Smooth muscle cell (in vitro differentiated cells): Measurements from ENCODE around the gene NCR1. TPM values are rescaled to one million over a fixed set of nuclear protein-coding genes. Genes with fewer than 3 reads are reported as not detected.
A peak's percentile ranks its signal among the peaks of the same experiment; 100 is the strongest.
"Not testable (repeated sequence)": the region's sequence is repeated elsewhere in the genome, so short reads cannot be mapped to it uniquely, and the experiment has no call there.

Experiments
- DNase-seq: peaks from one replicate; lab custom pipeline; 2025; ENCODE audit not compliant: unreplicated experiment; lab: John Stamatoyannopoulos, UW
- H2AFZ ChIP-seq: fragments of 200-600 bp; sonication (generic); 2 replicates; pipeline ENCODE4 v1.6.0; 2016; ENCODE audit warnings: antibody characterized with exemption, low read depth, mild to moderate bottlenecking
- H3F3A ChIP-seq: fragments of 200-600 bp; sonication (generic); 2 replicates; pipeline ENCODE4 v1.6.0; 2017; ENCODE audit warnings: antibody characterized with exemption, low read depth
- H3K27ac ChIP-seq: fragments of 200-600 bp; sonication (generic); 2 replicates; pipeline ENCODE4 v1.5.1; 2016; ENCODE audit warnings: low read depth, mild to moderate bottlenecking
- H3K27me3 ChIP-seq: fragments of 200-600 bp; sonication (generic); 2 replicates; pipeline ENCODE4 v1.6.1; 2016; ENCODE audit warnings: low read depth, mild to moderate bottlenecking
- H3K36me3 ChIP-seq: fragments of 200-600 bp; sonication (generic); 2 replicates; pipeline ENCODE4 v1.5.1; 2016; ENCODE audit warnings: low read depth
- H3K4me1 ChIP-seq: fragments of 200-600 bp; sonication (generic); 2 replicates; pipeline ENCODE4 v1.5.1; 2016; ENCODE audit warnings: low read depth
- H3K4me2 ChIP-seq: fragments of 200-600 bp; sonication (generic); 2 replicates; pipeline ENCODE4 v1.6.0; 2016; ENCODE audit warnings: mild to moderate bottlenecking
- H3K4me3 ChIP-seq: fragments of 200-600 bp; sonication (generic); 2 replicates; pipeline ENCODE4 v1.5.1; 2016; ENCODE audit warnings: mild to moderate bottlenecking
- H3K79me2 ChIP-seq: fragments of 200-600 bp; sonication (generic); 2 replicates; pipeline ENCODE4 v1.6.0; 2016; ENCODE audit warnings: low read depth, mild to moderate bottlenecking
- H3K9ac ChIP-seq: fragments of 200-600 bp; sonication (generic); 2 replicates; pipeline ENCODE4 v1.6.0; 2016; ENCODE audit warnings: low read depth
- H3K9me3 ChIP-seq: fragments of 200-600 bp; sonication (generic); replicated peaks from 2 replicates; pipeline ENCODE4 v1.5.1; 2016; ENCODE audit warnings: low read depth
- H4K20me1 ChIP-seq: fragments of 200-600 bp; sonication (generic); 2 replicates; pipeline ENCODE4 v1.6.0; 2016; ENCODE audit warnings: low read depth
- CTCF ChIP-seq: fragments of 200-600 bp; sonication (generic); IDR thresholded peaks from 2 replicates; pipeline ENCODE4 v1.5.1; 2017; ENCODE audit warnings: borderline replicate concordance, mild to moderate bottlenecking, antibody characterized with exemption; ENCODE audit not compliant: insufficient read depth, poor library complexity, severe bottlenecking
- WGBS: methylation state at CpG from one replicate; pipeline ENCODE4 v1.1.7; 2016; ENCODE audit warnings: low lambda C conversion rate; 5-methylcytosine and 5-hydroxymethylcytosine counted together
- polyA plus RNA-seq: library from polyadenylated mRNA; unstranded; fragments of >200 nt; fragmentation: Nextera tagmentation; extraction: Ambion mirVana; gene quantifications from 2 replicates; pipeline ENCODE4 v1.2.1, GENCODE V29; 2016
- total RNA-seq: library from RNA; depleted of rRNA; stranded (reverse); fragments of >200 nt; gene quantifications from 2 replicates; pipeline ENCODE4 v1.2.3, GENCODE V29; 2014

Gene NCR1
- total and polyA plus RNA-seq, 2 experiments from 2014 or later, result 0.64 TPM; not detected in 1

DNA sequence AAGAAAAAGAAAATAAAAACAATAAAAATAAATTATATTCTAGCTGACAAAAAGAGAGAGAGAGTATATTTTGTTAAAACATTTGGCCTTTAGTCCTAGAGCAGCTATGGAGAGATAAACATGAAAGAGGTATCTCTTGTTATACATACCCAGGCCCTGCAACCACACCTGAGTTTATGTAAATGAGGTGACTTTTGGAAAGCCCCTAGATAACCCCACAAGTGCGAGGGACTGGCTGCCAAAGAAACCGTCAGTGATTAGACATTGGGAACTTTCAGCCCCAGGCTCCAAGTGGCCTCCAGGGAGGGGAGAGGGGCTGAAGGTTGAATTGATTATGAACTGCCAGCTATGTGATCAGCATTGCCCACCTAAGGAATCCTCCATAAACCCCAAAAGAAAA, 43.5 kb downstream of the NCR1 start:
- Histone ChIP-seq H3K4me2 (no peak overlapping the region), H3K9ac (no peak overlapping the region), H3K27me3 (no peaks in the 10 kb centered on the region), H3K27ac (no peak overlapping the region), H3K4me1 (no peaks in the 10 kb centered on the region), H3K9me3 (no peaks in the 10 kb centered on the region), H3K79me2 (no peaks in the 10 kb centered on the region), H2AFZ (no peak overlapping the region), H3K36me3 (no peaks in the 10 kb centered on the region), H3F3A (no peaks in the 10 kb centered on the region), H4K20me1 (no peaks in the 10 kb centered on the region), H3K4me3 (no peak overlapping the region)
- DNase-seq, result no peak
- 78% methylated on average over 2 of the region's 2 CpGs for WGBS
- no peak for TF ChIP-seq CTCF

- not testable (repeated sequence) for H3F3A ChIP-seq, H3K9ac ChIP-seq, H4K20me1 ChIP-seq, H3K27ac ChIP-seq, H3K27me3 ChIP-seq, DNase-seq, H3K4me2 ChIP-seq, H3K4me3 ChIP-seq, H3K4me1 ChIP-seq, H3K36me3 ChIP-seq, H2AFZ ChIP-seq, H3K79me2 ChIP-seq, H3K9me3 ChIP-seq
- WGBS, result 60% methylated on average over 10 of the region's 10 CpGs
These were observed 44.6 kb downstream of the NCR1 start for GRCh38 chr19:54950580-54950979.

DNA sequence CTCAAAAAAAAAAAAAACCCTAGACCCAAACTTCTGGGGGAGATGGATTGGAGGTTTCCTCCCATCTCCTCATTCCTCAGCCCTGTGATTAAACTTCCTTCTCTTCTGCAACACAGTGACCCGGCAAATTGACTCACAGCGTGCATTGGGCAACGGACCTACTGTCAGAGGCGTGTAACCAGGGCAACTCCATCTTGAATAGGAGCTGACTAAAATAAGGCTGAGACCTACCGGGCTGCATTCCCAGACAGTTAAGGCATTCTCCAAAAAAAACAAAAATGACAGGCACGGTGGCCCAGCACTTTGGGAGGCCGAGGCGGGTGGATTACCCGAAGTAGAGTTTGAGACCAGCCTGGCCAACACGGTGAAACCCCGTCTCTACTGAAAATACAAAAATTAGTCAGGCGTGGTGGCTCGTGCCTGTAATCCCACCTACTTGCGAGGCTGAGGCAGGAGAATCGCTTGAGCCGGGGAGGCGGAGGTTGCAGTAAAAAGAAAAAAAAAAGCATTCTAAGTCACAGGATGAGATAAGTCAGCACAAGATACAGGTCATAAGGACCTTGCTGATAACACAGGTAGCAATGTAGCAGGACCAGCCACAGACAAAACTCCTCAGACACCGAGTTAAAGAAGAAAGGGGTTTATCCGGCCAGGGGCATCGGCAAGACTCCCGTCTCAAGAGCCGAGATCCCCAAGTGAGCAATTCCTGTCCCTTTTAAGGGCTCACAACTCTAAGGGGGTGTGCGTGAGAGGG, 46.8 kb downstream of the NCR1 start:
- no peaks in the 10 kb centered on the region for H3K4me1 ChIP-seq
- no peaks in the 10 kb centered on the region for H3K79me2 ChIP-seq
- no peak for DNase-seq
- H3K4me2 ChIP-seq, result peak overlapping the region; percentile 51
- no peaks in the 10 kb centered on the region for H3K9me3 ChIP-seq
- no peaks in the 10 kb centered on the region for H3K27me3 ChIP-seq
- TF ChIP-seq CTCF, result no peak
- H3K9ac ChIP-seq, result peak overlapping the region; percentile 89
- 51% methylated on average over 23 of the region's 23 CpGs for WGBS
- no peak overlapping the region for H3K4me3 ChIP-seq
- no peaks in the 10 kb centered on the region for H4K20me1 ChIP-seq
- H3K36me3 ChIP-seq, result no peaks in the 10 kb centered on the region
- H3K27ac ChIP-seq, result peak overlapping the region; percentile 98
- peak overlapping the region; percentile 49 for H2AFZ ChIP-seq
- H3F3A ChIP-seq, result no peaks in the 10 kb centered on the region

- H4K20me1 ChIP-seq, H3K79me2 ChIP-seq, DNase-seq, H3K27me3 ChIP-seq, H3K36me3 ChIP-seq, H3K9me3 ChIP-seq, H3K4me1 ChIP-seq, H3F3A ChIP-seq, H2AFZ ChIP-seq, H3K4me3 ChIP-seq: not testable (repeated sequence)
- 62% methylated on average over 10 of the region's 10 CpGs for WGBS
- Histone ChIP-seq H3K27ac (peak overlapping the region; percentile 98), H3K9ac (peak overlapping the region; percentile 89), H3K4me2 (peak overlapping the region; percentile 51)
These were observed 47.4 kb downstream of the NCR1 start for GRCh38 chr19:54953345-54953713.

DNA sequence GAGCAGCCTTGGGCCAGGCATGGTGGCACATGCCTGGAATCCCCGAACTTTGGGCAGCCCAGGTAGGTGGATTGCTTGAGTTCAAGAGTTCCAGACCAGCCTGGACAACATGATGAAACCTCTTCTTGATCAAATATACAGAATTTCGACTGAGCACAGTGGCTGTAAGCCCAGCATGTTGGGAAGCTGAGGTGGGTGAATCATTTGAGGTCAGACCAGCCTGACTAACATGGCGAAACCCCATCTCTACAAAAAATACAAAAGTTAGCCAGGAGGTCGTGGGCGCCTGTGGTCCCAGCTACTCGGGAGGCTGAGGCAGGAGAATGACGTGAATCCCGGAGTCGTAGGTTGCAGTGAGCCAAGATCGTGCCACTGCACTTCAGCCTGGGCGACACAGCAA, 49.4 kb downstream of the NCR1 start:
- no peaks in the 10 kb centered on the region for H3K79me2 ChIP-seq
- H3K4me3 ChIP-seq, result no peak overlapping the region
- no peaks in the 10 kb centered on the region for H3K4me1 ChIP-seq
- H3K4me2 ChIP-seq, result no peak overlapping the region
- H3K36me3 ChIP-seq, result no peaks in the 10 kb centered on the region
- WGBS, result 83% methylated on average over 11 of the region's 11 CpGs
- no peak for DNase-seq
- no peak overlapping the region for H2AFZ ChIP-seq
- no peak for TF ChIP-seq CTCF
- no peak overlapping the region for H3K27ac ChIP-seq
- H3F3A ChIP-seq, result no peaks in the 10 kb centered on the region
- H3K9me3 ChIP-seq, result no peaks in the 10 kb centered on the region
- no peaks in the 10 kb centered on the region for H4K20me1 ChIP-seq
- H3K9ac ChIP-seq, result no peak overlapping the region
- no peaks in the 10 kb centered on the region for H3K27me3 ChIP-seq
